ENCODE results near the gene EYA2.

The EYA2 gene

DNA sequence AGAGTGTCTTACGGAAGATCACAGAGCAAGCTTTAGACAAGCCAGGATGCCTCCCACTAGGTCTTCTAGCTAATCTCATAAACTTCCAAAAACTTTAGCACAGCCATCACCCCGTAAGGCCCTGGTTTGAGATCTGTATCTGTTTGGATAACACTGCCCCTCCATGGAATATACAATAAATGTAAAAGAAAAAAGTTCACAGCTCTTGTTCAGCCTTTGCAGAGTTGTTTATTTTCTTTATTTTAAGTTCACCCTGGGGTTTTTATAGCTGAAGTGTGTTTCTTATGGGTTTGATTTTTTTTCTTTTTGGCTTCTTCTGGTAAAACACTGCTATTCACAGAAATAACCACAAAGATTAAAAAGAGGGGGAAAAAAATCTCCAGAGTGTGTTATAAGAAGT lies 125.6 kb downstream of the EYA2 start:
- Mint-ChIP-seq H3K27ac (peak overlapping the region; percentile 92 to 96 (median 94)), H3K4me1 (peaks cover 48% of the 10 kb centered on the region), H3K9me3 (no peaks in the 10 kb centered on the region), H3K27me3 (ENCODE audit: low read depth) (peaks cover 7% of the 10 kb centered on the region), H3K36me3 (ENCODE audit: low read depth) (no peaks in the 10 kb centered on the region), H3K4me3 (no peak overlapping the region)
- TF ChIP-seq, protein P1, sequence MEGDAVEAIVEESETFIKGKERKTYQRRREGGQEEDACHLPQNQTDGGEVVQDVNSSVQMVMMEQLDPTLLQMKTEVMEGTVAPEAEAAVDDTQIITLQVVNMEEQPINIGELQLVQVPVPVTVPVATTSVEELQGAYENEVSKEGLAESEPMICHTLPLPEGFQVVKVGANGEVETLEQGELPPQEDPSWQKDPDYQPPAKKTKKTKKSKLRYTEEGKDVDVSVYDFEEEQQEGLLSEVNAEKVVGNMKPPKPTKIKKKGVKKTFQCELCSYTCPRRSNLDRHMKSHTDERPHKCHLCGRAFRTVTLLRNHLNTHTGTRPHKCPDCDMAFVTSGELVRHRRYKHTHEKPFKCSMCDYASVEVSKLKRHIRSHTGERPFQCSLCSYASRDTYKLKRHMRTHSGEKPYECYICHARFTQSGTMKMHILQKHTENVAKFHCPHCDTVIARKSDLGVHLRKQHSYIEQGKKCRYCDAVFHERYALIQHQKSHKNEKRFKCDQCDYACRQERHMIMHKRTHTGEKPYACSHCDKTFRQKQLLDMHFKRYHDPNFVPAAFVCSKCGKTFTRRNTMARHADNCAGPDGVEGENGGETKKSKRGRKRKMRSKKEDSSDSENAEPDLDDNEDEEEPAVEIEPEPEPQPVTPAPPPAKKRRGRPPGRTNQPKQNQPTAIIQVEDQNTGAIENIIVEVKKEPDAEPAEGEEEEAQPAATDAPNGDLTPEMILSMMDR (IDR thresholded peaks at IDR 0.05; ENCODE audit: unreplicated experiment in 3 of 3), result no peak

DNA sequence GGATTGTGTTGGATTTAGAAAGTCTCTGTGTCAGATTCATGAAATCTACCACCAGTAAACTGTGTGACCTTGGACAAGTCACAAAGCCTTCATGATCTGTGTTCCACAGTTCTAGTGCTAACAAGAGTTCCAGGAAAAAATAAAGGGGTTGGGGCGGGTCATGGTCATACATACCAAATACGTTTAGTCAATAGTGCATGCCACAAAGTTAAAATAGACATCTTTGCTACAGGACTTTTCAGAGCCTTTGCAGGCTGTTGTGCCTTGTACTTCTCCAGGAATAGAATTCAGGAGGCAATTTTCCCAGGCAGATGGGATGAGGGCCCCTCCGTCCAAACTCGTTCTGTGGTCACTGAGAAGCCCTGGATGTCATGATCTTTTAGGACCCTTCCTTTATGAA lies 127.2 kb downstream of the EYA2 start:
- H3K9me3 Mint-ChIP-seq, result no peaks in the 10 kb centered on the region
- peaks cover 57% of the 10 kb centered on the region for H3K4me1 Mint-ChIP-seq
- H3K36me3 Mint-ChIP-seq (ENCODE audit: low read depth), result no peaks in the 10 kb centered on the region

DNA sequence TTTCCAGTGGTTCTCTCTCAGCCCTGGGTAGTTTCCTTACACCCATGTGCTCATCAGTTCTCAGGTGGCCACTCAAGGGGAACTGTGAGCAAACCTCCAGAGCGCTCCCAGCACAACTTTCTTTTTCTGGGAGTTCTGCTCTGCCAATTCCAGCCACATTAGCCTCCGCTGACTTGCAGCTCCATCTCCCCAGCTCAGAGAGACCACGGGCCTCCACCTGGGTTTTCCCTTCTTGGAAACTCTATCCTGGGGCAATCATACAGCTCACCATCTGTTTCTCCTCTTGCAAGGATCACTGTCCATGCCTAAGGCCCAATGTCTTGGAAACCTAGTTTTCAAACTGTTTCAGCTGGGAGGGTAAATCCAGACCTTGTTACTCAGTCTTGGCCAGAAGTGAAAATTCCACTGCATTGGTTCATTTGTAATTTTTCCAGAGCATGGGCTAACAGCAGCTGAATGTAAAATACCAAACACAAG lies 129.9 kb downstream of the EYA2 start:
- Mint-ChIP-seq H3K27me3 (ENCODE audit: low read depth) (peaks cover 4% of the 10 kb centered on the region), H3K4me3 (no peak overlapping the region), H3K27ac (peak overlapping the region; percentile 37 to 74 (median 55)), H3K4me1 (peaks cover 63% of the 10 kb centered on the region), H3K9me3 (peaks cover 2% of the 10 kb centered on the region), H3K36me3 (ENCODE audit: low read depth) (peaks cover 7% of the 10 kb centered on the region)
- TF ChIP-seq, protein P1 (IDR thresholded peaks at IDR 0.05; ENCODE audit: unreplicated experiment in 3 of 3), result no peak

More for the DNA sequence above, 127.2 kb downstream of the EYA2 start:
- no peak overlapping the region for H3K4me3 Mint-ChIP-seq
- H3K27me3 Mint-ChIP-seq (ENCODE audit: low read depth), result peaks cover 7% of the 10 kb centered on the region
- TF ChIP-seq, protein P1 (IDR thresholded peaks at IDR 0.05; ENCODE audit: unreplicated experiment in 3 of 3), result no peak
- H3K27ac Mint-ChIP-seq, result no peak overlapping the region

DNA sequence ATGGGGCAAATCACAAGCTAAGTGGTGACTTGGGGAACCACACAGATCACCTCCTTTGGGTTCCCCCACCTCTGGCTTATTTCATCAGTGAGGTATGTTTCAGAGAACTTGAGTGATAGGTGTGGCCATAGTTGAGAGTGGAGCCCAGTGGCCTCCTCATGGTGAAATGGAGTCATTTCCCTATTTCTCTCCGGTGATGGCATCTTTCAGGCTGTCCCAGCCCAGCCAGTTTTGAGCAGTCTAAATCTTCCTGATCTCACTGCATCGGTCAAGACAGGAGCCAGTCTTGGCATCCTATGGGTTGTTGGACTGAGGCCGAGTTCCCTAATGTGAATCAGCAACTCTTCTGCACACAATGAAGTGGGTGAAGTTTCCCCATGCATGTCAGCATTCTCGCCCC lies 132.4 kb downstream of the EYA2 start:
- Mint-ChIP-seq H3K27ac (peak overlapping the region in 1 of 3 experiments; percentile 22), H3K36me3 (ENCODE audit: low read depth) (peaks cover 9% of the 10 kb centered on the region), H3K4me1 (peaks cover 68% of the 10 kb centered on the region), H3K27me3 (ENCODE audit: low read depth) (peaks cover 4% of the 10 kb centered on the region), H3K4me3 (no peak overlapping the region), H3K9me3 (peaks cover 4% of the 10 kb centered on the region)
- TF ChIP-seq, protein P1 (IDR thresholded peaks at IDR 0.05; ENCODE audit: unreplicated experiment in 3 of 3), result no peak

DNA sequence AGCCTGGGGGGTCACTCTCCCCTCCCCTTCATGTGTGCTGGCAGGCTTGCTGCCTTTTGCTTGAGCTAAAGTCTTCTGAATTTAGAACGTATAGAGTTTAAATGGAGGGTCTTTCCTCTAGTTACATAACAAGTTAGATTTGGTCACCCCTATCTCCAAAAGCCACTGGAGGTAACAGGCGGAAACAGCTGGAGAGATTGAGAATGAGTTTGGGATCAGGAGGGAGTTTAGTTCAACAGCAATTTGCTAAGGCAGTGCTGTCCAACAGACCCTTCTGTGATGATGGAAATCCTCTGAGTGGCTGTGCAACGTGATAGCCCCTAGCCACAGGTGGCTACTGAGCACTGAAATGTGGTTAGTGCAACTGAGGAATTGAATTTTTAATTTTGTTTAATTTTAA lies 132.8 kb downstream of the EYA2 start:
- Mint-ChIP-seq H3K27ac (peak overlapping the region in 1 of 3 experiments; percentile 22), H3K4me1 (peaks cover 68% of the 10 kb centered on the region), H3K36me3 (ENCODE audit: low read depth) (peaks cover 9% of the 10 kb centered on the region), H3K4me3 (no peak overlapping the region), H3K9me3 (peaks cover 4% of the 10 kb centered on the region), H3K27me3 (ENCODE audit: low read depth) (peaks cover 4% of the 10 kb centered on the region)
- TF ChIP-seq, protein P1 (IDR thresholded peaks at IDR 0.05; ENCODE audit: unreplicated experiment in 3 of 3), result no peak

DNA sequence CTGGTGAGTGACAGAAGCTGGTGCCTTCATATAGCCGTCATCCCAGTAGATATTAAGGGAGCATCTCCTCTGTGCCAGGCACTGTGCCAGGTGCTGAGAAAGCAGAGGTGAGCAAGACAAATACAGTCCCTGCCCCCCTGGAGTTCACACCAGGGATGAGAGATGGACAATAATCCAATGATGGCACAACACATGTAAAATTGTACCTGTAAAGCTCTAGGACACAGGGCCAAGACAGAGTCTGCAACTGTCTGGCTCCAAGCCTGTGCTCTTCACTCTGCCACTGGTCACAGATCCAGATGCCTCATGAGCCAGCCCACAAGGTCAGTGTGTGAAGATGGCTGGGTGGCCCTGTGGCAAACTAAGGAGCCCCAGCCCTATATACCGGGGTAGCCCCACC lies 133.8 kb downstream of the EYA2 start:
- Mint-ChIP-seq H3K27me3 (ENCODE audit: low read depth) (peaks cover 4% of the 10 kb centered on the region), H3K9me3 (peaks cover 4% of the 10 kb centered on the region), H3K27ac (no peak overlapping the region), H3K4me3 (no peak overlapping the region), H3K4me1 (peaks cover 60% of the 10 kb centered on the region), H3K36me3 (ENCODE audit: low read depth) (peaks cover 9% of the 10 kb centered on the region)
- TF ChIP-seq, protein P1 (IDR thresholded peaks at IDR 0.05; ENCODE audit: unreplicated experiment in 3 of 3), result no peak

Data from nephron (organoid).